HepG2 (cell line): ENCODE results near the gene PTPRM. TPM values are rescaled to one million over a fixed set of nuclear protein-coding genes. Genes with fewer than 3 reads are reported as not detected.

ENCODE experiments used
- ATAC-seq: fragments of 200-7000 bp; cut with Tn5 transposase; 3 replicates; pipeline ENCODE4 v1.9.1; 2020; ENCODE audit warnings: mild to moderate bottlenecking, moderate library complexity
- BruUV-seq: library from RNA; stranded (reverse); fragments of 400-500 nt; replicated peaks from 2 replicates; lab custom pipeline; 2021; lab: Mats Ljungman, UMichigan
- CTCF ChIA-PET: fragments of 300-600 bp; formaldehyde crosslinking; extraction: SDS; loops from one replicate; lab custom pipeline; 2021; ENCODE audit warnings: low total read pairs, inconsistent platforms, low intra/inter-chr PET ratio; lab: Yijun Ruan, JAX
- POLR2A ChIA-PET: fragments of 350-600 bp; sonication (Branson Sonifier 250); formaldehyde crosslinking; loops from one replicate; lab custom pipeline; 2020; ENCODE audit warnings: antibody characterized with exemption, inconsistent platforms; lab: Yijun Ruan, JAX
- DNase-seq: peaks from one replicate; pipeline ENCODE4 v3.0.0-alpha.2; 2015; ENCODE audit warnings: low spot score
- FAIRE-seq: peaks from 3 replicates; lab custom pipeline; 2011; peaks lifted over from hg19 to GRCh38; lab: Jason Lieb, UNC
- H2AFZ ChIP-seq: one replicate; pipeline ENCODE4 v1.6.1; 2011; ENCODE audit warnings: low read length, inconsistent platforms
- H3K27ac ChIP-seq: fragments of 300-600 bp; 3 replicates; pipeline ENCODE4 v1.8.0; 2011; ENCODE audit warnings: mixed run types, mild to moderate bottlenecking, mixed read lengths, low read length, inconsistent platforms; ENCODE audit not compliant: insufficient read depth; ENCODE audit errors: extremely low read length
- H3K27me3 ChIP-seq, 2 experiments: fragments of 200-600 bp in 1 of 2; 2 replicates in 1 of 2; 3 replicates in 1 of 2; pipeline versions ENCODE4 v1.6.0 to v1.8.0; 2011; ENCODE audit warnings: low read length in 2 of 2, mild to moderate bottlenecking in 2 of 2, moderate library complexity in 2 of 2, inconsistent platforms in 1 of 2; ENCODE audit not compliant: insufficient read depth in 2 of 2, control insufficient read depth in 1 of 2
- H3K36me3 ChIP-seq, 2 experiments: fragments of 200-600 bp in 1 of 2; replicated peaks in 1 of 2; 2 replicates in 1 of 2; 3 replicates in 1 of 2; pipeline versions ENCODE4 v1.5.1 to v1.8.0; 2011; ENCODE audit warnings: low read length in 2 of 2, inconsistent platforms in 1 of 2; ENCODE audit not compliant: insufficient read depth in 2 of 2, control insufficient read depth in 1 of 2
- H3K4me1 ChIP-seq: 2 replicates; pipeline ENCODE4 v1.5.1; 2012; ENCODE audit warnings: low read length, inconsistent platforms; ENCODE audit not compliant: insufficient read depth
- H3K4me2 ChIP-seq: 2 replicates; pipeline ENCODE4 v1.6.0; 2011; ENCODE audit warnings: low read depth, low read length, inconsistent platforms
- H3K4me3 ChIP-seq, 3 experiments: fragments of 200-600 bp in 1 of 3; sonication (generic), shearing (Covaris generic) in 1 of 3; replicated peaks in 1 of 3; 2 replicates each; pipeline ENCODE4 v1.5.1; 2011 to 2016; ENCODE audit warnings: low read length in 3 of 3, inconsistent platforms in 2 of 3, low read depth in 2 of 3, mild to moderate bottlenecking in 2 of 3, control low read depth in 1 of 3, mixed read lengths in 1 of 3; ENCODE audit not compliant: insufficient read depth in 1 of 3
- H3K79me2 ChIP-seq: one replicate; pipeline ENCODE4 v1.6.1; 2011; ENCODE audit warnings: low read length, inconsistent platforms; ENCODE audit not compliant: insufficient read depth
- H3K9ac ChIP-seq: 2 replicates; pipeline ENCODE4 v1.6.0; 2011; ENCODE audit warnings: mild to moderate bottlenecking, low read depth, low read length, inconsistent platforms; ENCODE audit not compliant: insufficient read depth
- H3K9me3 ChIP-seq: 2 replicates; pipeline ENCODE4 v1.5.1; 2012; ENCODE audit warnings: mild to moderate bottlenecking, low read length
- H4K20me1 ChIP-seq: 2 replicates; pipeline ENCODE4 v1.6.0; 2011; ENCODE audit warnings: inconsistent platforms, mild to moderate bottlenecking, low read length, moderate library complexity; ENCODE audit not compliant: insufficient read depth
- BHLHE40 ChIP-seq: IDR thresholded peaks from 2 replicates; pipeline ENCODE4 v1.6.1; 2011; ENCODE audit warnings: low read length, improper control_type of control experiment
- CREBL2 ChIP-seq: sonication (generic); formaldehyde crosslinking; IDR thresholded peaks from 2 replicates; pipeline ENCODE4 v1.8.1; 2023; ENCODE audit warnings: missing genetic modification reagents, mild to moderate bottlenecking, borderline replicate concordance
- EP300 ChIP-seq, 3 experiments: sonication (generic) in 1 of 3; formaldehyde crosslinking in 1 of 3; IDR thresholded peaks; 2 replicates each; pipeline versions ENCODE4 v1.5.1 to v1.6.1; 2011 to 2020; ENCODE audit warnings: low read depth in 2 of 3, low read length in 2 of 3, borderline replicate concordance in 1 of 3, improper control_type of control experiment in 1 of 3, mild to moderate bottlenecking in 1 of 3, missing genetic modification reagents in 1 of 3, moderate library complexity in 1 of 3
- KLF15 ChIP-seq: sonication (generic); formaldehyde crosslinking; IDR thresholded peaks from 2 replicates; pipeline ENCODE4 v1.8.1; 2023; ENCODE audit warnings: borderline replicate concordance, mild to moderate bottlenecking, inconsistent platforms, missing genetic modification reagents, mixed read lengths
- NFRKB ChIP-seq: fragments of 450-650 bp; IDR thresholded peaks from 2 replicates; pipeline ENCODE4 v1.6.1; 2017
- ZBTB14 ChIP-seq: sonication (generic); formaldehyde crosslinking; IDR thresholded peaks from 2 replicates; pipeline ENCODE4 v1.4.0; 2020; ENCODE audit warnings: missing genetic modification reagents
- ZBTB25 ChIP-seq: IDR thresholded peaks from 2 replicates; pipeline ENCODE4 v1.6.1; 2018; ENCODE audit warnings: missing genetic modification reagents
- ZKSCAN8 ChIP-seq: IDR thresholded peaks from 2 replicates; pipeline ENCODE4 v1.6.1; 2016; ENCODE audit warnings: borderline replicate concordance, missing genetic modification reagents, missing compliant biosample characterization
- ZNF724P ChIP-seq: sonication (generic); formaldehyde crosslinking; IDR thresholded peaks from 2 replicates; pipeline ENCODE4 v1.8.0; 2022; ENCODE audit warnings: missing genetic modification reagents, borderline replicate concordance
- whole genome bisulfite sequencing: methylation state at CpG from one replicate; pipeline ENCODE4 v1.1.6; 2017; ENCODE audit warnings: low lambda C conversion rate; 5-methylcytosine and 5-hydroxymethylcytosine counted together
- in situ Hi-C: cut with HindIII; loops from 2 replicates; pipeline ENCODE4 v1.10.0; 2017; ENCODE audit warnings: low pct_unique_long_range_greater_than_20kb; ENCODE audit not compliant: extremely low pct_ligation_motif_present
- intact Hi-C: fragments of 100-400 bp; cut with micrococcal nuclease; formaldehyde crosslinking; loops from one replicate; pipeline ENCODE4 v1.10.0; 2022; ENCODE audit not compliant: unreplicated experiment
- polyA plus RNA-seq, 8 experiments: library from polyadenylated mRNA; depleted of rRNA in 3 of 8; stranded (reverse) in 7 of 8; unstranded in 1 of 8; fragments of >200 nt; fragmentation: Illumina TruSeq in 4 of 8; extraction: Trizol in 4 of 8; gene quantifications; 2 replicates each; pipeline versions ENCODE4 v1.2.1 to v1.2.3, GENCODE V29; 2011 to 2016; ENCODE audit warnings: low read depth in 4 of 8, missing spikeins in 1 of 8, mixed read lengths in 1 of 8; ENCODE audit not compliant: insufficient read depth in 1 of 8
- total RNA-seq, 5 experiments: library from RNA; depleted of rRNA; stranded (reverse); fragments of >200 nt; fragmentation: Illumina TruSeq; extraction: Trizol; gene quantifications; 2 replicates each; pipeline ENCODE4 v1.2.3, GENCODE V29; 2016; ENCODE audit warnings: low read depth in 1 of 5
- TF ChIP-seq, protein P1 (sequence below): sonication (generic); formaldehyde crosslinking; IDR thresholded peaks from 2 replicates; pipeline ENCODE4 v1.4.0; 2020; ENCODE audit warnings: missing genetic modification reagents, mild to moderate bottlenecking, borderline replicate concordance
- TF ChIP-seq, protein P2 (sequence below): sonication (generic); formaldehyde crosslinking; IDR thresholded peaks from 2 replicates; pipeline ENCODE4 v1.9.0; 2022; ENCODE audit warnings: low read depth, missing genetic modification reagents

The PTPRM gene
- total and polyA plus RNA-seq, 2 of the 13 experiments (the other 11 are each of a cell fraction or from before 2014, with no cell fraction given), result 12.6 to 108 TPM

DNA sequence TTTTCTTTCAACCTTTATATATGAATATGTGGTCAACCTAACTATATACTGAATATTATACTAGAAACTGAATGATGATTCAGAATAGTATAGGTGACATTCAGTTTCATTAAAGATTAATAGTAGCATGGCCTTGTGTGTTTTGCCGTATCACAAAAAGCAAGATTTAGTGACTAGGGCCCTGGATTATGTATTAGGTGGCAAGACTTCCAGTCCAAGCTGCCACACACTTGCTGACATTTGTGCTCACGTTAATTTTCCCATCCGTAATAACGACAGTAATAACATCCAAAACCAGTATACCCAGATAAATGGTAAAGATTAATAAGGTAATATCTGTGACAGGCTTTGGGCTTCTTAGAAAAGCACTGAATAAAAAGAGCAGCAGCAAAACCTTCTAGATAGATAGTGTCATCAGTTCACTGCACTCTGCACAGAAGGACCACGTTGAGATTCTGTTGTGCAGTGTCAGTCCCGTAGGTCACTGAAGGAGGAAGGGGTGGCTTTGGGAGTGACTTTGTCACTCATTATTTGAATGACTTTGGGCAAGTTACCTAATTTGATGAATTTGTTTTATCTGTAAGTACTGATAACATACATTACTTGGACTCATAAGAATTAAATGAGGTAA, 451.7 kb downstream of the PTPRM start (continued):
- TF ChIP-seq ZBTB25, result no peak
- TF ChIP-seq NFRKB, result no peak
- no peak for TF ChIP-seq CREBL2 (CRISPR knock-in tag)
- TF ChIP-seq, protein P1, sequence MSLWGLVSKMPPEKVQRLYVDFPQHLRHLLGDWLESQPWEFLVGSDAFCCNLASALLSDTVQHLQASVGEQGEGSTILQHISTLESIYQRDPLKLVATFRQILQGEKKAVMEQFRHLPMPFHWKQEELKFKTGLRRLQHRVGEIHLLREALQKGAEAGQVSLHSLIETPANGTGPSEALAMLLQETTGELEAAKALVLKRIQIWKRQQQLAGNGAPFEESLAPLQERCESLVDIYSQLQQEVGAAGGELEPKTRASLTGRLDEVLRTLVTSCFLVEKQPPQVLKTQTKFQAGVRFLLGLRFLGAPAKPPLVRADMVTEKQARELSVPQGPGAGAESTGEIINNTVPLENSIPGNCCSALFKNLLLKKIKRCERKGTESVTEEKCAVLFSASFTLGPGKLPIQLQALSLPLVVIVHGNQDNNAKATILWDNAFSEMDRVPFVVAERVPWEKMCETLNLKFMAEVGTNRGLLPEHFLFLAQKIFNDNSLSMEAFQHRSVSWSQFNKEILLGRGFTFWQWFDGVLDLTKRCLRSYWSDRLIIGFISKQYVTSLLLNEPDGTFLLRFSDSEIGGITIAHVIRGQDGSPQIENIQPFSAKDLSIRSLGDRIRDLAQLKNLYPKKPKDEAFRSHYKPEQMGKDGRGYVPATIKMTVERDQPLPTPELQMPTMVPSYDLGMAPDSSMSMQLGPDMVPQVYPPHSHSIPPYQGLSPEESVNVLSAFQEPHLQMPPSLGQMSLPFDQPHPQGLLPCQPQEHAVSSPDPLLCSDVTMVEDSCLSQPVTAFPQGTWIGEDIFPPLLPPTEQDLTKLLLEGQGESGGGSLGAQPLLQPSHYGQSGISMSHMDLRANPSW (CRISPR knock-in tag), result no peak
- TF ChIP-seq BHLHE40, result no peak

DNA sequence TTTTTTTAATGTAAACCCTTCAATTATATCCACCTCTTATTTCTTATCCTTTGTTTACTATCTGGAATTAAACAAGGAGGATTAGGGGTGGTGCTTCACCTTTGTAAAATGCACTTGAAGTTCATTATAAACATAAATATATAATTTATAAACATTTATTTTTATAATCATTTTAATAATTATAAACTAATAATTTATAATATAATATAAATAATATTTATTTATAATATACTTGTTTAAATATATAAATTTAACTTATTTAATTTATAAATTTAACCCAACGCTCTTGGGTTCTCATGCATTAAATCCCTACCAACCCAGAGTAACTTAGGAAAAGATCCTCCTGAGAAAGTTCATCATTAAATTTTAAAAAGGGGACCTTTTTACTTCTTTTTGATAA, 452.5 kb downstream of the PTPRM start:
- no peak for FAIRE-seq

More for the DNA sequence above, 452.5 kb downstream of the PTPRM start:
- H3K27me3 ChIP-seq, result no peaks in the 10 kb centered on the region
- no peaks in the 10 kb centered on the region for H3K9me3 ChIP-seq
- H4K20me1 ChIP-seq, result no peaks in the 10 kb centered on the region
- BruUV-seq, result no TSS peak
- no peak overlapping the region for H2AFZ ChIP-seq
- no peaks in the 10 kb centered on the region for H3K4me1 ChIP-seq
- H3K4me2 ChIP-seq, result no peak overlapping the region
- no peak for DNase-seq
- ChIA-PET POLR2A (no interaction called here), CTCF (no interaction called here)
- no peak for ATAC-seq
- TF ChIP-seq KLF15 (CRISPR knock-in tag) (no peak), EP300 (IDR thresholded peaks at IDR 0.05; ENCODE audit: low read depth in 2 of 2, low read length in 2 of 2) (no peak), EP300 (CRISPR knock-in tag; IDR thresholded peaks at IDR 0.05; ENCODE audit: borderline replicate concordance) (no peak), ZBTB14 (CRISPR knock-in tag) (no peak), ZNF724P (CRISPR knock-in tag) (no peak), ZKSCAN8 (no peak)
- TF ChIP-seq, protein P2, sequence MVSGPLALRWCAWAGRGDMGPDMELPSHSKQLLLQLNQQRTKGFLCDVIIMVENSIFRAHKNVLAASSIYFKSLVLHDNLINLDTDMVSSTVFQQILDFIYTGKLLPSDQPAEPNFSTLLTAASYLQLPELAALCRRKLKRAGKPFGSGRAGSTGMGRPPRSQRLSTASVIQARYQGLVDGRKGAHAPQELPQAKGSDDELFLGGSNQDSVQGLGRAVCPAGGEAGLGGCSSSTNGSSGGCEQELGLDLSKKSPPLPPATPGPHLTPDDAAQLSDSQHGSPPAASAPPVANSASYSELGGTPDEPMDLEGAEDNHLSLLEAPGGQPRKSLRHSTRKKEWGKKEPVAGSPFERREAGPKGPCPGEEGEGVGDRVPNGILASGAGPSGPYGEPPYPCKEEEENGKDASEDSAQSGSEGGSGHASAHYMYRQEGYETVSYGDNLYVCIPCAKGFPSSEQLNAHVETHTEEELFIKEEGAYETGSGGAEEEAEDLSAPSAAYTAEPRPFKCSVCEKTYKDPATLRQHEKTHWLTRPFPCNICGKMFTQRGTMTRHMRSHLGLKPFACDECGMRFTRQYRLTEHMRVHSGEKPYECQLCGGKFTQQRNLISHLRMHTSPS (CRISPR knock-in tag), result no peak
- TF ChIP-seq, all 625 proteins: peak for 0
- Histone ChIP-seq H3K36me3 (no peaks in the 10 kb centered on the region), H3K4me3 (no peak overlapping the region), H3K79me2 (no peaks in the 10 kb centered on the region), H3K9ac (no peak overlapping the region), H3K27ac (no peak overlapping the region)
- WGBS, result 96% methylated on average over 1 of the region's 1 CpG
- in situ Hi-C loops (no loop called here), intact Hi-C loops (no loop called here)
